Measurements from ENCODE around the gene MIX23. TPM values are rescaled to one million over a fixed set of nuclear protein-coding genes. Genes with fewer than 3 reads are reported as not detected.

MIX23 gene
- total RNA-seq, 1 experiment from 2014 or later: 80.6 TPM

DNA sequence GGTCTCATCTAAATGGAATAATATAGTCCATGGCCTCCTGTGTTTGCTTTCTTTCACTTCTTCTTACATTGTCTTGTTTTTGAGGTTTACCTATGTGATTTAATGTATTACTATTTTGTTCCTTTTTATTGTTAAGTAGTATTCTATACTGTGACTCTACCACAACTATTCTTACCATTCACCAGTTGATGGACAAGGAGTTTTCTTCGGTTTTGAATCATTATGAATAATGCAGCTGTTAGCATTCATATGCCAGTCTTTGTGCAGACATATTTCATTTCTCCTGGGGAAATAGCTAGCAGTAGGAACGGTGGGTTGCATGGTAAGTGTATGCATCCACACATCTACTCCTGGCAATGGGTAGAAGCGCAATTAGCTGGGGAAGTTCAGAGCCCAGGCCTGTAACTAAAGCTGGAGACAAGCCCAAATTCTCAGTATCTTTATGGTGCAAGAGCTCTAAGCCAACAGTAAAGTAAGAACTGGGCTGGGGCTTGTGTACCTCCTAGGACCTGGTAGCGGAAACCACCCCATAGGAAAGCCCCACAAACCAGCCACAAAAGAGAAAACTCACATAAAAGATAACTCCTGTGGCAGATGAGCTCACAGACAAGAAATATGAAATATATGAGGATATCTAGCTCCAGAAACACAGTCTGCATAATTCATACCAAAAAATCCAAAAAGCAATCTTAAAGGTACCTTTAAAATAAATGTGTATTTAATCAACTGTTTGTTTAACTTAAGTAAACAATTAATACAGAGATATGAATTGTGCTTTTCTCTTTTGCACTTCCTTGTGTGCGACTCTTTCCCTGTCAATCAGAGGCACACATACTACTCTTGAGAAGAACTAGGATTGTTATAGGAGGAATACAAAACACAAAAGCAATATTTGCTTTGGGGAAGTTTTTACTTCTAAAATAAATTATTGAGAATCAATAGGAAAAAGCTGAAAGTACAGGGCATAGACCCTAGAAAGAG lies 60.6 kb downstream of the MIX23 start:
- peaks cover 7 to 9% of the 10 kb centered on the region in 2 experiments; a peak in 4 of 5 replicates for H3K9me3 Mint-ChIP-seq
- H2BK20ac ChIP-seq (ENCODE audit: low read depth, low read length, poor library complexity, severe bottlenecking): no peak overlapping the region
- no peak overlapping the region for H3K18ac ChIP-seq (ENCODE audit: insufficient read length, low read depth, low read length)
- no peaks in the 10 kb centered on the region for H3K36me3 Mint-ChIP-seq (ENCODE audit: insufficient read depth in 1 of 3, low read depth in 3 of 3)
- H2AK5ac ChIP-seq (ENCODE audit: insufficient read length, low read length): no peak overlapping the region
- H3K79me1 ChIP-seq (ENCODE audit: insufficient read depth, low read depth, low read length, poor library complexity, severe bottlenecking): no peaks in the 10 kb centered on the region
- H3T11ph ChIP-seq (ENCODE audit: low read length): no peak overlapping the region
- no CpG with 5 or more reads among the region's 5 CpGs for whole genome bisulfite sequencing (ENCODE audit: extremely low coverage, insufficient read length, low lambda C conversion rate)
- H3K4ac ChIP-seq (ENCODE audit: low read depth, low read length): no peak overlapping the region
- no peak overlapping the region for H3K4me2 ChIP-seq (ENCODE audit: insufficient read depth, insufficient read length, low read length)
- no peaks in the 10 kb centered on the region for H3K9me3 ChIP-seq (ENCODE audit: control insufficient read depth, low read depth, low read length)
- H2BK120ac ChIP-seq (ENCODE audit: low read depth, low read length, poor library complexity, severe bottlenecking): no peak overlapping the region
- no peaks in the 10 kb centered on the region for H3K27me3 ChIP-seq (ENCODE audit: insufficient read depth, low read length)
- no peak overlapping the region for H3K4me3 Mint-ChIP-seq
- H4K91ac ChIP-seq (ENCODE audit: insufficient read length, low read depth, low read length): no peak overlapping the region
- no peak overlapping the region for H3K27ac Mint-ChIP-seq
- no peak overlapping the region for H4K8ac ChIP-seq (replicated peaks; ENCODE audit: insufficient read length, low read depth, low read length)
- H3K4me1 Mint-ChIP-seq: no peaks in the 10 kb centered on the region
- TF ChIP-seq, protein P1, sequence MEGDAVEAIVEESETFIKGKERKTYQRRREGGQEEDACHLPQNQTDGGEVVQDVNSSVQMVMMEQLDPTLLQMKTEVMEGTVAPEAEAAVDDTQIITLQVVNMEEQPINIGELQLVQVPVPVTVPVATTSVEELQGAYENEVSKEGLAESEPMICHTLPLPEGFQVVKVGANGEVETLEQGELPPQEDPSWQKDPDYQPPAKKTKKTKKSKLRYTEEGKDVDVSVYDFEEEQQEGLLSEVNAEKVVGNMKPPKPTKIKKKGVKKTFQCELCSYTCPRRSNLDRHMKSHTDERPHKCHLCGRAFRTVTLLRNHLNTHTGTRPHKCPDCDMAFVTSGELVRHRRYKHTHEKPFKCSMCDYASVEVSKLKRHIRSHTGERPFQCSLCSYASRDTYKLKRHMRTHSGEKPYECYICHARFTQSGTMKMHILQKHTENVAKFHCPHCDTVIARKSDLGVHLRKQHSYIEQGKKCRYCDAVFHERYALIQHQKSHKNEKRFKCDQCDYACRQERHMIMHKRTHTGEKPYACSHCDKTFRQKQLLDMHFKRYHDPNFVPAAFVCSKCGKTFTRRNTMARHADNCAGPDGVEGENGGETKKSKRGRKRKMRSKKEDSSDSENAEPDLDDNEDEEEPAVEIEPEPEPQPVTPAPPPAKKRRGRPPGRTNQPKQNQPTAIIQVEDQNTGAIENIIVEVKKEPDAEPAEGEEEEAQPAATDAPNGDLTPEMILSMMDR (conservative IDR thresholded peaks at IDR 0.05): no peak
- H3K27me3 Mint-ChIP-seq (ENCODE audit: low read depth): no peaks in the 10 kb centered on the region; the same call in none of the 2 replicates
- no peak overlapping the region for H2BK15ac ChIP-seq (ENCODE audit: low read depth, low read length)
- DNase-seq: no peak
- no peak overlapping the region for H3K56ac ChIP-seq (ENCODE audit: insufficient read length, low read depth, low read length)
- H3K14ac ChIP-seq (ENCODE audit: insufficient read depth, low read length): no peak overlapping the region
- no peak overlapping the region for H3K23ac ChIP-seq (ENCODE audit: insufficient read length, low read depth, low read length)
- H2AFZ ChIP-seq (ENCODE audit: low read length): no peak overlapping the region
- no peaks in the 10 kb centered on the region for H3K23me2 ChIP-seq (ENCODE audit: insufficient read length, low read depth, low read length, poor library complexity, severe bottlenecking)
- H4K20me1 ChIP-seq (ENCODE audit: control insufficient read depth, insufficient read depth, insufficient read length): no peaks in the 10 kb centered on the region
- no peak overlapping the region for H2BK12ac ChIP-seq (ENCODE audit: insufficient read length, low read depth, low read length)
- no peaks in the 10 kb centered on the region for H3K4me1 ChIP-seq (ENCODE audit: insufficient read depth, low read length)
- no peak overlapping the region for H3K27ac ChIP-seq (ENCODE audit: insufficient read length, low read depth, low read length)
- H2BK5ac ChIP-seq (ENCODE audit: insufficient read length, low read length): no peak overlapping the region
- H3K9ac ChIP-seq (ENCODE audit: extremely low read depth, insufficient read length, low read length): no peak overlapping the region
- H4K5ac ChIP-seq (ENCODE audit: insufficient read length, low read depth, low read length): no peak overlapping the region
- H3K79me2 ChIP-seq (ENCODE audit: insufficient read depth, low read length): no peaks in the 10 kb centered on the region
